HG03135 (cell line): ENCODE results near the gene SYNGR4.

Experiments
- ATAC-seq: cut with Tn5 transposase; IDR thresholded peaks from one replicate; pipeline ENCODE4 v1.9.1; 2021; ENCODE audit warnings: mild to moderate bottlenecking, moderate library complexity; ENCODE audit not compliant: unreplicated experiment

Gene SYNGR4

DNA sequence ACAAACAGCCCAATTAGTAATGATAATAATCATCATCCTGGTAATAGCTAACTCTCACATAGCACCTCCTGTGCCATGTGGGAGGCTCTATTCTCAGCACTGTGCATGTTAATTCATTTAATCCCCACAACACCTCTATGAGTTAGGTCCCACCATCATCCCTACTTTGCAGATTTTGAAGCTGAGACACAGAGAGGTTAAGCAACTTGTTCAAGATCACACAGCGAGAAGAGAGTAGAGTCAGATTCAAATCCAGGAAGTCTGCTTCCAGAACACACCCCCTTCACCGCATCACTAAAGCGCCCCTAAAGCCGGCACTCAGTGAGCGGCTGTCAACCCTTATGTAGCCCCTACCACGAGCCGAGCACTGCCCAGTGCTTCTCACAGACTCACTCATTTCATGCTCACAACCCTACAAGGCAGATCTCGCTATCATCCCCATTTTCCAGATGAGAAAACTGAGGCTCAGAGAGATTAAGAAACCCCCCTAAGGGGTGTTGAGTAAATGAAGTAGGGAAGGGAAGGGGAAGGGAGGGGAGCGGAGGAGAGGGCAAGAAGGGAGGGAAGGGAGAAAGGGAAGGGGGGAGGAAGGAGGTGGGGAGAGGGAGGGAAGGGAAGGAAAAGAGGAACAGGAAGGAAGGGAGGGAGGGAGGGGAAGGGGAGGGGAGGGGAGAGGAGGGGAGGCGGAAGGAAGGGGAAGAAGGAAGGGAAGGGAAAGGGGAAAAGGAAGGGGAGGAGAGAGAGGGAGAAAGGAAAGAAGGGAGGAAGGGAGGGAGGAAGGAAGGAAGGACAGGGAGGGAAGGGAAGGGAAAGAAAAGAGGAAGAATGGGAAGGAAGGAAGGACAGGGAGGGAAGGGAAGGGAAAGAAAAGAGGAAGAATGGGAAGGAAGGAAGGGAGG is 22.4 kb upstream of the SYNGR4 start:
- ATAC-seq: no peak

DNA sequence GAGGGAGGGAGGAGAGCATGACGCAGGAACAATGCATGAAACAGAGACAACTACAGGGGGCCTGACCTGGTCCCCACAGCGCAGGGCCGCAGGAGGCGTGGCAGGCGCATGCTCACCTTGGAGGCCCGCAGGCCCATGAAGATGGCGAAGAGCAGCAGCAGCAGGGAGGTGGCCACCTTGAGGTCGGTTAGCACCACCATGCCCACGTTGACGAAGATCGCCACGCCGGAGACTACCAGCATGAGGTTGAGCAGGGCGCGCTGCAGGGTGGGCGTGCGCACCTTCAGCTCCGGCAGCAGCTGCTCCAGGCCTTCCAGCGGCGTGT is 21.8 kb upstream of the SYNGR4 start:
- no peak for ATAC-seq

DNA sequence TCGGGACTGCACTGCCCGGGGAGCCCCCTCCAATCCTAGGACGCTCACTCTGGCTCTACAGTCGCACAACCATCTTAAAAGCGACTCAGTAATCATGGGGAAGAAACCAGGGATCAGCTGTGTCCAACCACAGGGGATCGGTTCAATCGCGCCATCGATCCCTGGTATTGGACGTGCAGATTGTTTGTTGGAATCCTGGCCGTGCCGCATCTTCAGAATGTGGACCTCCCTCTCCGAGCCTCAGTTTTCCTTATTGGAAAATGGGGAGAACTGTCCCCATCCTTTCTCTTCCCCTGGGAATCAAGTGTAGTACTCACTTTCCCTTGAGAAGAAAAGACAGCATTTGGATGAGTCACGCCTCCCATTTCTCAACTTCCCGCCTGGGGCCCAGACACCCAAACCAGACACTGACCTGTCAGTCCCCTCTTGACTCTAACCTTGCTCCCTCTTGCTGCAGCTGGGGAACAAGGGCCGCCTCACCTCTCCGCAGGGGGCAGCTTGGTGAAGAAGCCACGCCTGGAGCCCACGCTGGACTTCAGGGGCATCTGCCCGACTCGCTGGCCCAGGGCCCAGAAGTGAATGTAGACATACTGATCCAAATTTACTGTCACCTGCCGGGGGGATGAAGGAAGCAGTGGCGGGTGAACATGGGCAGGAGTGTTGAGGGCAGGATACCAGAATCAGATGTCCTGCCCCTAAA is 21.2 kb upstream of the SYNGR4 start:
- ATAC-seq: no peak

DNA sequence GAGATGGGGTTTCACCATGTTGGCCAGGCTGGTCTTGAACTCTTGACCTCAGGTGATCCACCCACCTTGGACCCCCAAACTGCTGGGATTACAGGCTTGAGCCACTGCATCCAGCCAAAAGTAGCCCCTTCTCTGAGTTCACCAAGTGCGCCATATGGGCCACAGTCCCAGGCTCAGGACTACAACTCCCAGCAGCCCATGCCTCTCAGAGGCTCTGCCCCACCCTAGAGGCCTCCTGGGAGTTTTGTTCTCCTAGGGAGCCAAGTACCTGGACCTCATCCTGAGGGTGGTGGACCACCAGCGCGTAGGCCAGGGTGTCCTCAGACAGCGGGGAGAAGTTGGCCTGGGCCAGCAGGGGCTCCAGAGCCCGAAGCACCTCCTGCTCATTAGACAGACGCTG is 19.3 kb upstream of the SYNGR4 start:
- no peak for ATAC-seq

DNA sequence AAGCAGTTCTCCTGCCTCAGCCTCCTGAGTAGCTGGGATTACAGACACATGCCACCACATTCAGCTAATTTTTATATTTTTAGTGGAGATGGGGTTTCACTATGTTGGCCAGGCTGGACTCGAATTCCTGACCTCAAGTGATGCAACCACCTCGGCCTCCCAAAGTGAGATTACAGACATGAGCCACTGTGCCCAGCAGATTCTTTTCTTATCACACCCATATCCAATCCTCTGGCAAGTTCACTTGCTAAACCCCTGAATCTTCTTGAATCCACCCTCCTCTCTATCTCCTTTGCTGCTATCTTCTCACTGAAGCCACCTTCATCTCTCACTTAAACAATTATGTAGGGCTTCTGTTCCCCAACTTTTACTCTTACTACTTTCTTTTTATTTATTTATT is 18.0 kb upstream of the SYNGR4 start:
- ATAC-seq: no peak

DNA sequence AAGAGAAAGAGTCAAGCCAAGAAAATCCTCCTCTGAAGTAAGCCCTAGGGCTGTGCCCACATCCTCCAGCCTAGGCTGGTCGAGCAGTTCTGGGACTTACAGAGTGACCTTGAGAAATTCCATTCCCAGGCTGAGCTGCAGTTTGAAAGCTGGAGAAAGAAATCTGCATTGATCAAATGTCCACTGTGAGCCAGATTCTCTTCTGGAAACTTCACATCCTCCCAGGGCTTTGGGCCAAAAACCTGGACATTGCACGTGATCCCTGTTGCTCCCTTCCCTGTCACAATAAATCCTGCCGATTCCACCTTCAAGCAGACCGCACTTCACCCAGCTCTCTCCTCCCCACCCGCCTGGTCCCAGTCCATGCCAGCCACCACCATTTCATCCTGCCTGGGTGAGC is 16.1 kb upstream of the SYNGR4 start:
- ATAC-seq: no peak

DNA sequence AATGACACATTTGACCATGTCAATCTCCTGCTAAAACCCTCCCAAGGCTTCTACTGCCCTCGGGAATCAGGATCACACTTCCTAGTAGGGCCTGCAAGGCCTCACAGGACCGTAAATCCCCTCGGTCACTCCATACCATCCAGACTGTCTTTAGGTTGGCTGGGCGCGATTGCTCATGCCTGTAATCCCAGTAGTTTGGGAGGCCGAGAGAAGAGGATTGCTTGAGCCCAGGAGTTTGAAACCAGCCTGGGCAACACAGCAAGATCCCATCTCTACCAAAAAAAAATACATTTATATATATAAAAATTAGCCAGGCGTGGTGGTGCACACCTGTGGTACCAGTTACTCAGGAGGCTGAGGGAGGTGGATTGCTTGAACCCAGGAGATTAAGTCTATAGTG is 15.4 kb upstream of the SYNGR4 start:
- ATAC-seq: no peak

DNA sequence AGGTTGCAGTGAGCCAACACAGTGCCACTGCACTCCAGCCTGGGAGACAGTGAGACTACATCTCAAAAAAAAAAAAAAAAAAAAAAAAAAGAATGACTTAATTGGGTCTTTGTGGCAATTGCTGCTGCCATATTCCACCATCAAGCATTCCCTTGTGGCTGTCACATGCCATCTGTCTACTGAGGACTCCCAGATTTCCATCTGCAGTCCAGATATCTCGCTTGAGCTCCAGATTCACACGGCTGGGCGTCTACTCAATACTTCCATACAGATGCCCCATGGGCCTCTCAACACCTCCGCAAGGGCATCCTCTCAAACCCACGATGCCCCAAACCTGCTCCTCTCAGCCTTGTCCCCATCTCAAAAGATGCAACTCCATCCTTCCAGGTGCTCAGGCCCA is 13.3 kb upstream of the SYNGR4 start:
- ATAC-seq: no peak

DNA sequence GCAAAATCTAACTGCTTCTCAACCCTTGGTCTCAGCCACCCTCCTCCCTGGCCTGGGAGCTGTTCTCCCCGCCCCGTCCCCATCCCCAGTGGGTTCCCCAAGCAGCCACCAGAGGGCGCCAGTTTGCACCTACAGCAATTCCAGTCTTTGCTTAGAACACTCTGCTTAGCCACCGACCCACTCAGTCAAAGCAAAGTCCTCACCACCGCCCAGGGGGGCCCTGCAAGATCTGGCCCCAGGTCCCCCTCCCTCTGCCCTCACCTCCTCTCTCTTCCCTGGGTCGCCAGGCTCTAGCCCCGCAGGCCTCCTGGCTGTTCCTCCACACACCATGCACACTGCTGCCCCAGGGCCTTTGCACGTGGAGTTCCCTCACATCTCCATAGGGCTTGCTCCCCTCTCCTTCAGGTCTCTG is 12.8 kb upstream of the SYNGR4 start:
- ATAC-seq: no peak

DNA sequence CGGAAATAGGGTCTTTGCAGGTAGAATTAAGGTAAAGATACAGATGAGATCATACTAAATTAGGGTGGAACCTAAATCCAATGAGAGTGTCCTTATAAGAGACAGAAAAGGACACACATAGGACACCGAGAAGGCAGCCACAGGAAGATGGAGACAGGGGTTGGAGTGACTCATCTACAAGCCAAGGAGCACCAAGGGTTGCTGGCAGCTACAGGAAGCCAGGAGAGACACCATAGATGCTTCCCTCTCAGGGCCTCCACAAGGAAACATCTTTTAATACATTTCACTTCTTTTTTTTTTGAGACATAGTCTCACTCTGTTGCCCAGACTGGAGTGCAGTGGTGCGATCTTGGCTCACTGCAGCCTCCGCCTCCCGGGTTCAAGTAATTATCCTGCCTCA is 10.5 kb upstream of the SYNGR4 start:
- no peak for ATAC-seq

DNA sequence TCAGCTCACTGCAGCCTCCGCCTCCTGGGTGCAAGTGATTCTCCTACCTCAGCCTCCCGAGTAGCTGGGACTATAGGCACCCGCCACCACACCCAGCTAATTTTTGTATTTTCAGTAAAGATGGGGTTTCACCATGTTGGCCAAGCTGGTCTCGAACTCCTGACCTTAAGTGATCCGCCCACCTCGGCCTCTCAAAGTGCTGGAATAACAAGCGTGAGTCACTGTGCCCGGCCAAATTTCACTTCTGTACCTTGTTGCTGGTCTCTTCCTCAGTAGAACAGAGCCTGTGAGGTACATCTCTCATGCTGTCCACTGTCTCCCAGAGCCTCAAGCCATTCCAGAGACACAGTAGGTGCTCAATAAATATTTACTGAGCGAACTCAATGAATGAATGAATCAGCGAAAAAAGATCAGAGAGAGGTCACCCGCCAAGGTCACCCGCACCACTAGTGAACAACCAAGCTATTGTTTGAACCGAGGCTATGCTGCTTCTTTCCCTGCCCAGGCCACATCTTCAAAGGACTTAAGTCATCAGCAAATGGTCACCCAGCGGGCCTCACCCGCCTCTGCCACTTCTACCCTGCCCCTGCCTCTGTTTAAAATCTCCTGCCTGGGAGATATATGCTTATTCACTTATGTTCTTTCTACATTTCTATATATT is 9.7 kb upstream of the SYNGR4 start:
- ATAC-seq: no peak

DNA sequence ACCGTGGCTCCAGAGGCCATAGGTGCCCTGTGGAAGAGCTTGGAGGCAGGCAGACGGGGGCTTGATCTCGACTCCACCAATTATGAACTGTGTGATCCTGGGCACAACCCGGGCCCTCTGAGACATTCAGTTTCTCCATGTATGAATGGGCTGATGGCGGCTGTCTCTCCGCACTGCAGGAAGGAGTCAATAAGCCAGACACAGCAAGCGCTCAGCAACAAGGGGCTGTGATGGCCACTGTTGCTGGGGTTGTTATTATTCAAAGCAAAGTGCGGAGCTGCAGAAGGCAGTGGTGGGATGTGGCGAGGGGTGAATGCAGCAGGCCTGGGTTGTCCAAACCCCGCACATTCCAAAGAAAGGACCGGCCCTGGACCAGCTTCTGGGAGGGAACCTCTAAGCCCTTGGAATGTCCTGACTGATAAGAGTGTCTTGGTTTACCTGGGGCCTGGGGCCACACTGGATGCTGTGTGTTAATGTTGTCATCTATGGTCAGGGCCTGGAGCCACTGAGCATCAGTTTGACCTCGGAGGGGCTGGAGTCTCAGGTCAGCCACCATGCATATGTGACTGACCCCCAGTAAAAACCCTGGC is 8.7 kb upstream of the SYNGR4 start:
- ATAC-seq: no peak

DNA sequence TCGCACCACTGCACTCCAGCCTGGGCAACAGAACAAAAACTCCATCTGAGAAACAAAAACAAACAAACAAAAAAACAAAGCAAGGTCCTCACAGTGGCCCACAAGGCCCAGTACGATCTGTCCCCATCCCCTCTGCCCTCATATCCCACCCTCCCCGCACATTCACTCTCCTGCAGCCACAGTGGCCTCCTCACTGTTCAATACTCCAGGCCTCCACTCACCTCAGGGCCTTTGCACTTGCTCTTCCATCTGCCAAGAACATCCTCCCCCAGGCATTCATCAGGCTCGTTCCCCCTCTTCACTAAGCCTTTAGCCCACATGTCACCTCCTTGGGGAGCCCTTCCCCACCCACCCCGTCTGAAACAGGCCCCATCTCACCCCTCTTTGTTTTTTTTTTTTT is 5.0 kb upstream of the SYNGR4 start:
- ATAC-seq: no peak

DNA sequence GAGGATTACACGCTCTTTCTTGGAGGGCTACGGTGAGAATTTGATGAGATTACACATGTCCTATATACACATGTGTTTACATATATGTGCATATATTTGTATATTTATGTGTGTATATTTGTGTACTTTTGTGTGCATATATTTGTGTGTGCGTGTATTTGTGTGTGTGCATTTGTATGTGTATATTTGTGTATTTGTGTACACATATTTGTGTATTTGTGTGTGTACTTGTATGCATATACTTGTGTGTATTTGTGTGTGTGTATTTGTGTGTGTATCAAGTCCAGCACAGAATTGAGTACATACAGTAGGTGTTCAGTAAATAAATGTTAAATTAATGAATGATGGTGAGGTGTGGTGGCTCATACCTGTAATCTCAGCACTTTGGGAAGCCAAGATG is 2.3 kb upstream of the SYNGR4 start:
- ATAC-seq: no peak

DNA sequence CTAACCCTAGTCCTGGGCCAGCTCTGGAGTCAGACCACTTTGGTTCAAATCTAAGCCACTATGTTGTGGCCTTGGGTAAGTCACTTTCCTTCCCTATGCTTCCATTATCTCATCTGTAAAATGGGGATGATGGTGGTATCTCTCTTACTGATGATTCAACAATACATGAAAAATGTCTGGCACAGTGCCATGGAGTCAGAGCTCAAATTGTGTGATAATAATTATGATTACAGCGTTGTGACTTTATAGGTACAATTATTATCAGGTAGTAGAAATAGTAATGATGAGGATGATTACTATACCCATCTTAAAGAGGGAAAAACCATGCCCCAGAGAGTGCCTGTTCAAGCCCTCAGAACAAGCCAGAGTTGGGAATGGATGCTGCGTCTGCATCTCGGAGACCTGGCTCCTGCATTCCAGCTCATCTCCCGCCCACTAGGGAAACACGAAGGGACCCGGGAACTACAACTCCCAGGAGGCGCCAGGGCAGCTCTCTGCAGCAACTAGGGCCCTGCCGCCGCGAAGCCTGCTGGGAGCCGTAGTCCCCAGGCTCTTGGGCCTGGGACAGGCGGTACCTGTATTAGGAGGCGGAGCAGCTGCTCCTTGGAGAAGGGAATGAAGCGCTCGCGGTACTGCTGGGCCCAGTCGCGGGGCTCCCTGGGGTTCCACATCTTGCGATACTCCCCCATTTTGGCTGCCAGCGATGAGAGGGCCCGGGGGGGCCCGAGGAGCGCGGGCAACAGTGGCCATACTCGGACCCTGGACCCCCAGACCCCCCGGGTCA is 1.3 kb upstream of the SYNGR4 start:
- ATAC-seq: peak; percentile 56

DNA sequence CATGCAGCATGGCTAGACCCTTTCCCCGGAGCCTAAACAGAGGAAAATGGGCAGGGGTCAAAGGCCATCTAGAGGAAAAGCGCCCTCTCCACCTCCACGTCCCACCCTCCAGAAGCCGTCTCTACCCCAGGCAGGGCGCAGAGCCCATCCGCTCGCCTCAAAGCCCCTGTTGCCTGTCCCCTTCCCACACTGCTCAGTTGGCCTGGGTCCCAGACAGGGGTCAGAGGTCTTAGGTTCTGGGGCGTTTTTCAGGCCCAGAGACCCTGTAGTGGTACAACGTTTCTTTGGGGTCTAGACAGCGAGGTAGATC is 712 bp upstream of the SYNGR4 start:
- ATAC-seq: peak; percentile 6

DNA sequence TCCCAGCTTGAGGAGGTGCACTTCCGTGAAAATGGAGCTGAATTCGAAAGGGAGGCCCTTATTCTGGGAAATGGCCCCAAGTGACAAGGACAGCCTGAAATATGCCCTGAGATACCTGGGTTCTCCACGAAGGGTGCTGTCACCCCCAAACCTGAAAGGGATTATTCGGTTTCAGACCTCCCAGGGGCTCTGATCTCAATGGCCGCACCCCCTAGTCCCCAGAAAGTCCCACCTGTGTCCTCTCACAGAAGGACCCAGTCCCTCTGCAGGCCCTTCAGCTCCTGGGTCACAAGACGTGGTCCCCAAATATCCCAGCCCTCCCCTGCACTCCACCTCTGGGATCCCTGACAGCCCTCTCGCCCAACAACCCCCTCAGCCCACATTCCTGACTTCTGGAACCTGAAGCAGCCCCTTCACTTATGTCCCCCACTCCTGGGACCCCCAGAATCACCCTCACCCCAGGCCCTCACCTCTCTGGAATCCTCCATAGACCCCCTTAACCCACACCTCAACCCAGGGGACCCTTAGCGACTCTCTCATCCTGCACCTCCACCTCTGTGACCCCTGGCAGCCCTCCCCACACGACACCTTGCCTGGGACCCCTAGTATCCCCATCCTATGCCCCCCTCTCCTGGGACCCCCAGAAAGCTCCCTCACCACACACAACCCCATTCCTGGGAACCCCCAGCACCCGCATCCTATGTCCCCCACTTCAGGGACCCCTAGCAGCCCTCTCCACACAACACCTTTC is 606 bp downstream of the SYNGR4 start:
- ATAC-seq: no peak

DNA sequence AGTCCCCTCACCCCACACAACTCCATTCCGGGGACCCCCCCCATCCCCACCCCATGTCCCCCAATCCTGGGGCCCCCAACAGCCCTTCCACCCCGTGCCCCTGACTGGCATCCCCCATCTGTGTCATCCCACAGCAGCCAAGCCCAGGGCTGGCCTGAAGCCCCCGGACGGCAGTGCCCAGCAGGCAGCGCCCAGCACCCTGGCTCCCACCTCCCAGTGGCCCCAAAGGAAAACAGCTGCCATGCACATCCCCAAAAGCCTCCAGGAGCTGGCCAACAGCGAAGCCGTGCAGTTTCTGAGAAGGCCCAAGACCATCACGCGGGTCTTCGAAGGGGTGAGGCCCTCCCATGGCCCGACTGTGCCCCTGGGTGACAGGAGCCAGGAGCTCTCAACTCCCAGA is 1.4 kb downstream of the SYNGR4 start:
- ATAC-seq: no peak

DNA sequence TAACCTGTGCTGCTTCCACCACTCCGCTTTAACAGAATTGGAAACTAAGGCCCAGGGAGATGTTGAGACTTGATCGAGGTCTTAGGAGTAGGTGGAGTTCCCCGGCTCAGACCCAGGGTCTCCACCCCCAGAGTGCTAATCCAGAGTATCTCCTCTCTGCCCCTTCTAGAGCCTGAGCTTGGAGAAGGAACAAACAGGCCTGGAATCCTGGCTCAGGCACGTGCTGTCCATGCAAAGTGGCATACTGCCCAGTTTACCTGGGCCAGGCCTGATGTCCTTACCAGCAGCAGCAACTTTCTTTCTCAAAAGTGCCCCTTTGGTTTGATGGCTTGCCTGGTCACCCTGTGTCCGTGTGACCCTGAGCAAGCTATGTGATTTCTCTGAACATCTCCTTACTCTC is 3.7 kb downstream of the SYNGR4 start:
- ATAC-seq: no peak

DNA sequence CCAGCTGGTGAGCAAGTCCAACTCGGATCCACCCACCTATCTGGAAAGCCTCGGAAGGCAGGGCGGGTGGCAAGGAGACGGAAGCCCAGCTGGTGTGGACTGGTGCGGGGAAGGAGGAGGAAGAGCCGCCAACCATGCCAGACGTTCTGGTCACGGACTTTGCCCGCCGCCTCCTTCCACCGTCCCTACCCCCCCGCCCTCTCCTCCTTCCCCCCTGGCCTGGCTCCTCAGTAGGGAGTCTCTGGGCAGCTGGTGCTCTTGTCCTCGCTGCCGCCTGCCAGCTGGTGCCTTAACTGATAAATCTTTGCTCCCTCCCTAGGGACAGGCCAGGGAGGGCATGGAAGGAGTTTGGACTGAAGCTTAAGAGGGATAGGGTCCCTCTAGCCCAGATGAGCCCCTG is 4.8 kb downstream of the SYNGR4 start:
- no peak for ATAC-seq
